MM.1S (cell line): ENCODE data around the gene PPP1CC.

Source experiments
- EZH2 ChIP-seq: fragments of 300-600 bp; sonication (generic); optimal IDR thresholded peaks from 2 replicates; pipeline ENCODE3; 2017; ENCODE audit warnings: low read depth, mild to moderate bottlenecking, antibody characterized with exemption, low read length, mixed read lengths
- TF ChIP-seq, protein P1 (sequence below): fragments of 300-600 bp; sonication (generic); IDR thresholded peaks from 2 replicates; pipeline ENCODE4 v1.5.1; 2016; ENCODE audit warnings: antibody characterized with exemption, low read length, mixed read lengths

GRCh38 chr12:110721570-110721969, 21.1 kb downstream of the PPP1CC start:
- TF ChIP-seq, protein P1, sequence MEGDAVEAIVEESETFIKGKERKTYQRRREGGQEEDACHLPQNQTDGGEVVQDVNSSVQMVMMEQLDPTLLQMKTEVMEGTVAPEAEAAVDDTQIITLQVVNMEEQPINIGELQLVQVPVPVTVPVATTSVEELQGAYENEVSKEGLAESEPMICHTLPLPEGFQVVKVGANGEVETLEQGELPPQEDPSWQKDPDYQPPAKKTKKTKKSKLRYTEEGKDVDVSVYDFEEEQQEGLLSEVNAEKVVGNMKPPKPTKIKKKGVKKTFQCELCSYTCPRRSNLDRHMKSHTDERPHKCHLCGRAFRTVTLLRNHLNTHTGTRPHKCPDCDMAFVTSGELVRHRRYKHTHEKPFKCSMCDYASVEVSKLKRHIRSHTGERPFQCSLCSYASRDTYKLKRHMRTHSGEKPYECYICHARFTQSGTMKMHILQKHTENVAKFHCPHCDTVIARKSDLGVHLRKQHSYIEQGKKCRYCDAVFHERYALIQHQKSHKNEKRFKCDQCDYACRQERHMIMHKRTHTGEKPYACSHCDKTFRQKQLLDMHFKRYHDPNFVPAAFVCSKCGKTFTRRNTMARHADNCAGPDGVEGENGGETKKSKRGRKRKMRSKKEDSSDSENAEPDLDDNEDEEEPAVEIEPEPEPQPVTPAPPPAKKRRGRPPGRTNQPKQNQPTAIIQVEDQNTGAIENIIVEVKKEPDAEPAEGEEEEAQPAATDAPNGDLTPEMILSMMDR, result no peak
- TF ChIP-seq EZH2, result no peak
